ENCODE measurements around the gene TRAF3IP1.
"Not testable (repeated sequence)": the region's sequence is repeated elsewhere in the genome, so short reads cannot be mapped to it uniquely, and the experiment has no call there.

Gene TRAF3IP1, protein sequence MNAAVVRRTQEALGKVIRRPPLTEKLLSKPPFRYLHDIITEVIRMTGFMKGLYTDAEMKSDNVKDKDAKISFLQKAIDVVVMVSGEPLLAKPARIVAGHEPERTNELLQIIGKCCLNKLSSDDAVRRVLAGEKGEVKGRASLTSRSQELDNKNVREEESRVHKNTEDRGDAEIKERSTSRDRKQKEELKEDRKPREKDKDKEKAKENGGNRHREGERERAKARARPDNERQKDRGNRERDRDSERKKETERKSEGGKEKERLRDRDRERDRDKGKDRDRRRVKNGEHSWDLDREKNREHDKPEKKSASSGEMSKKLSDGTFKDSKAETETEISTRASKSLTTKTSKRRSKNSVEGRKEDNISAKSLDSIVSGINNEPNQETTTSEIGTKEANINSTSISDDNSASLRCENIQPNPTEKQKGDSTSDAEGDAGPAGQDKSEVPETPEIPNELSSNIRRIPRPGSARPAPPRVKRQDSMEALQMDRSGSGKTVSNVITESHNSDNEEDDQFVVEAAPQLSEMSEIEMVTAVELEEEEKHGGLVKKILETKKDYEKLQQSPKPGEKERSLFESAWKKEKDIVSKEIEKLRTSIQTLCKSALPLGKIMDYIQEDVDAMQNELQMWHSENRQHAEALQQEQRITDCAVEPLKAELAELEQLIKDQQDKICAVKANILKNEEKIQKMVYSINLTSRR

DNA sequence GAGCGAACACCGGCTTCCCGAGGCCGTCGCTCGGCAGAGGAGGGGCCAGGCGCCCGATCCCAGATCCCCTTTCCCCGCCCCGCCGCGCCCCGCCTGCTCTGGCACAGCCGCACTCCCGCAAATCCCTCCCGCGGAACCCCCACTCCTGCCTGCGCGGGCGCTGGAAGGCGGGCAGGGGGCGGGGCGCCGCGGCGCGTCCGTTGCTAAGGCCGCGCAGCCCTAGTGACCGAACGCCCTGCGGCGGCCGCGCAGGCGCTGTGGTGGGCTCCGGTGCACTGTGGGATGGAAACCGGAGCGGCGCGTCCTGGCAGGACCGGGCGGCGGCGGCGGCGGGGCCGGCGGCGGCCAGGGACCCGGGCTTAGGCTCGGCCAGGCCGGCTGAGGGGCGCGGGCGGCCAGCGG is at the start of gene TRAF3IP1:
TRAF3IP1 (plus strand) TSS at position 273 of the 402 bp plus-strand sequence. CDS start 145 bp downstream, outside the sequence.
- peak within 1 kb of the TSS; percentile 63 for H3K4me3 ChIP-seq (ENCODE audit: low read depth, low read length)
- TF ChIP-seq, protein P1, sequence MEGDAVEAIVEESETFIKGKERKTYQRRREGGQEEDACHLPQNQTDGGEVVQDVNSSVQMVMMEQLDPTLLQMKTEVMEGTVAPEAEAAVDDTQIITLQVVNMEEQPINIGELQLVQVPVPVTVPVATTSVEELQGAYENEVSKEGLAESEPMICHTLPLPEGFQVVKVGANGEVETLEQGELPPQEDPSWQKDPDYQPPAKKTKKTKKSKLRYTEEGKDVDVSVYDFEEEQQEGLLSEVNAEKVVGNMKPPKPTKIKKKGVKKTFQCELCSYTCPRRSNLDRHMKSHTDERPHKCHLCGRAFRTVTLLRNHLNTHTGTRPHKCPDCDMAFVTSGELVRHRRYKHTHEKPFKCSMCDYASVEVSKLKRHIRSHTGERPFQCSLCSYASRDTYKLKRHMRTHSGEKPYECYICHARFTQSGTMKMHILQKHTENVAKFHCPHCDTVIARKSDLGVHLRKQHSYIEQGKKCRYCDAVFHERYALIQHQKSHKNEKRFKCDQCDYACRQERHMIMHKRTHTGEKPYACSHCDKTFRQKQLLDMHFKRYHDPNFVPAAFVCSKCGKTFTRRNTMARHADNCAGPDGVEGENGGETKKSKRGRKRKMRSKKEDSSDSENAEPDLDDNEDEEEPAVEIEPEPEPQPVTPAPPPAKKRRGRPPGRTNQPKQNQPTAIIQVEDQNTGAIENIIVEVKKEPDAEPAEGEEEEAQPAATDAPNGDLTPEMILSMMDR (IDR thresholded peaks at IDR 0.05; ENCODE audit: borderline replicate concordance, insufficient read depth, low read depth, low read length) = no peak

DNA sequence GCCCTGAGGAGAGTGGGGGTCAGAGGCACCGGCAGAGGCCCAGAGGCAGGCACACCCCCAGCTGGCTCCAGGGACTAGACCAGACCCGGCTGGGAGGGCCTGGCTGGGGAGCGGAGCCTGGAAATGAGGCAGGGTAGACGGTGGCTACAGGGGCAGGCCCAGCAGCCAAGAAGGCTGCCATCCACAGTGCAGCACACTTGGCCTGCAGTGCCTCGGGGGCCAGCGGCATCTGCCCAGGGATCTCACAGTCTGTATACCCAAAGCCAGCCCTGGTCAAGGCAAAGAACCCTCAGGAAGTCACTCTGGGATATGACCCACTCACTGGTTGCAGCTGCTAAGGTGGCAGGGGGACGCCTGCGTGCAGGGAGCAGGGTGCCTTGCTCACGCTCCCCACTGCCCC is 49.7 kb upstream of the TRAF3IP1 start:
- no peak overlapping the region for H3K4me3 ChIP-seq (ENCODE audit: low read depth, low read length)
- TF ChIP-seq, protein P1 (IDR thresholded peaks at IDR 0.05; ENCODE audit: borderline replicate concordance, insufficient read depth, low read depth, low read length) = no peak

DNA sequence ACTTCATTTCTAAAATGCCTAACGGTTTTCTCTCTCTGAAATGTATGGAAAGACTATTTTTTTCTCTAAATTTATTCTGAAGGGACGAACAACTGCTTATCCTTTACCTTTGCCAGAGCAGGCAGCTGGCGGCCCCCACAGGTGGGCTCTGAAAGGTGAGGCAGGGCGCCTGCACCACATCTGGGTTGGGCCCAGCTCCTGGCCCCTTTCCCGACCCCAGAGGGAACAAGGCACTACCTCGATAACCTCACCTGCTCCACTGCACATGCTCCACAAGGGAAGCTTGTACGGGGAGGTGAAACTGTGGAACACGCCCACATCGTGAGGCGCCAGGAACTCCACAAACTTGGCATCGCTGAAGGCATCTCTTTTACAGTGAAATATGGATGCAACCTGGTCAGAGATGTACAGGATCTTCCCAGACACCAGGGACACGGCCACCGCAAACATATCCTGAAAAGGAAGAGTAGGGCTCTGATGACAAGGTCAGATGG is 49.2 kb upstream of the TRAF3IP1 start:
- H3K4me3 ChIP-seq (ENCODE audit: low read depth, low read length) = no peak overlapping the region
- TF ChIP-seq, protein P1 (IDR thresholded peaks at IDR 0.05; ENCODE audit: borderline replicate concordance, insufficient read depth, low read depth, low read length) = no peak

DNA sequence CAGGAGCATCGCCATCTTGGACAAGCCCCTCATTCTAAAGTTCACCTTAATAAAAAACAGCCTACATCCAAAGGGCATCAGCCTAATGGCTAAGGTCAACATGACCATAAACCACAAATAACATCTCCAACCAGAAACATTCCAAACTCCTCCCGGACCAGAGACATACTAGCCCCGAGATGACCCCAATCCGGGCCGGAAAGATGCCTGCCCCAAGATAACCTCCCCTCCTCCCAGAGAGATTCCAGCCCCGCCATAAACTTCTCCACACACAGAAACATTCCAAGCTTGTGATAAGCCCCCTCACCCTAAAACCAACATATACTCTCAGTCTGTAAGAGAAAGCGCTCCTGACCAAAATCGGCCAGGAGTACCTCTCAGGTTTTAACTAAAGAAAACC is 48.6 kb upstream of the TRAF3IP1 start:
- H3K4me3 ChIP-seq (ENCODE audit: low read depth, low read length) = not testable (repeated sequence)

DNA sequence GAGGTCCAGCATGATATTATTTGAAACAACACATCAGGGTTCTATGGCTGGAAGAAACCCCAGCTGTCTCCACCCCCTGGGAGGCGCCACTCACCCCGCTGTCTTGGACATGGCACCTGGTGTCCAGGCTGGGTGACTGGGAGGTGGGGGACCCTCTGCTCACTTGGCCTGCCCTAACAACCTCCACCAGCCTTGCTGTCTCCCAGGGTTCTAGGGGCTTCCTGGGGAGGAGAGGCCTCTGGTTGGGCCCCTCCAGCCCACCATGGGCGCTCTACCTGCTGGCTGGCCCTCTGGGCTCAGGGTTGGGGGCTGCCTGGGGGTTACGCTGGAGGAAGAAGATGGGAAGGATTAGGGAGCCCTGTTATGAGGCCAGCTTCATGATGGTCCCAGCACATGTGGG is 48.2 kb upstream of the TRAF3IP1 start:
- TF ChIP-seq, protein P1 (IDR thresholded peaks at IDR 0.05; ENCODE audit: borderline replicate concordance, insufficient read depth, low read depth, low read length) = no peak
- H3K4me3 ChIP-seq (ENCODE audit: low read depth, low read length) = no peak overlapping the region

DNA sequence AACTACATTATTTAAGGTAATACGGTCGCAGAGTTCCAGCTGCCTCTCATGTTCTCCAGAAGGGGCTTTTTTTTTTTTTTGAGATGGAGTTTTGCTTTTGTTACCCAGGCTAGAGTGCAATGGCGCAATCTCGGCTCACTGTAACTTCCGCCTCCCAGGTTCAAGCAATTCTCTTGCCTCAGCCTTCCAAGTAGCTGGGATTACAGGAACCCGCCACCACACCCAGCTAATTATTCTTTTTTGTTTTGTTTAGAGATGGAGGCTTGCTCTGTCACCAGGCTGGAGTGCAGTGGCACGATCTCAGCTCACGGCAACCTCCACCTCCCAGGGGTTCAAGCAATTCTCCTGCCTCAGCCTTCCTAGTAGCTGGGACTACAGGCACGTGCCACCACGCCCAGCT is 46.9 kb upstream of the TRAF3IP1 start:
- H3K4me3 ChIP-seq (ENCODE audit: low read depth, low read length) = not testable (repeated sequence)

DNA sequence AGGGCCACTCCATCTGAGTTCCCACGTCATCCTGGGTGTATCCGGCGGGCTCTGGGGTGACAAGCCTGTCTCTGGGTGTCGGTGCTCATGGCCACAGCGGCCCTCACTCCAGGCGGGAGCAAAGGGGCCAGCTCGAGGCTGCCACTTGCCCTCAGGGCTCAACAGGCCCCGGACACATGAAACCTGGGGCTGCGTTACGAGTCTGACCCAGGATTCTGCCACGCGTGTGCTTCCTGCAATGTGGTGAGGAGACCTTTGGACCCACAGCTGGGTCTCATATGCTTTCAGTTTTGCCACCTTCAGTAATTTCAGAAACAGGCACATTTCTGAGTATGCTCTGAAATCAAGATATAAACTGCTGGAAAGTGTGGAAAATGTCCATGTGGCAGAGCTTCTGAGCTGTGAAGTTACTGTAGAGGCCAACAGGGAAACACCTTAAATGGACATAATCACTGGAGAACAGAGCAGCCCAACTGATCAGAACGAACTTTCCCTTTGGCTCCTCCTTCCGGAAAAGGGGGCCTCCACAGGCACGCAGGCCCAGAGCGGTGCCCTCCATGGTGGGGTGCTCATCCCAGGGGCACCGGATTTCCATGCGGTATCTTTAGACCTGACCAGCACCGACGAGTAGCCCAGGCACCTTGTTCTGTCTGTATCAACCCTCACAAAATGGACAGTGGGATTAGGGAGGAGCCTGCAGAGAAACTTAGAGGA is 46.0 kb upstream of the TRAF3IP1 start:
- no peak overlapping the region for H3K4me3 ChIP-seq (ENCODE audit: low read depth, low read length)

More for the DNA sequence above, 46.0 kb upstream of the TRAF3IP1 start:
- TF ChIP-seq, protein P1 (IDR thresholded peaks at IDR 0.05; ENCODE audit: borderline replicate concordance, insufficient read depth, low read depth, low read length) = no peak

Measured in GM12875 (cell line).